Fibroblast of lung (primary cell): ENCODE data around the gene CUTA. TPM values are rescaled to one million over a fixed set of nuclear protein-coding genes. Genes with fewer than 3 reads are reported as not detected.

ENCODE experiments used
- DNase-seq, 2 donors: peaks; one replicate each; pipeline versions ENCODE4 v3.0.0 to v3.0.0-alpha.2; 2010; ENCODE audit warnings: low read depth in 2 of 2
- H2AFZ ChIP-seq: 2 replicates; pipeline ENCODE4 v1.5.1; 2012; ENCODE audit warnings: low read length, control low read depth, inconsistent platforms
- H3K27ac ChIP-seq: 2 replicates; pipeline ENCODE4 v1.5.1; 2011; ENCODE audit warnings: low read length, control low read depth; ENCODE audit not compliant: insufficient read depth
- H3K27me3 ChIP-seq: 2 replicates; pipeline ENCODE4 v1.5.1; 2011; ENCODE audit warnings: mild to moderate bottlenecking, low read length; ENCODE audit not compliant: control insufficient read depth, insufficient read depth
- H3K36me3 ChIP-seq: 2 replicates; pipeline ENCODE4 v1.5.1; 2011; ENCODE audit warnings: low read length; ENCODE audit not compliant: control insufficient read depth, insufficient read depth
- H3K4me1 ChIP-seq: 2 replicates; pipeline ENCODE4 v1.5.1; 2011; ENCODE audit warnings: low read length; ENCODE audit not compliant: control insufficient read depth, insufficient read depth; ENCODE audit errors: extremely low read depth
- H3K4me2 ChIP-seq: 2 replicates; pipeline ENCODE4 v1.5.1; 2011; ENCODE audit warnings: low read length, control low read depth; ENCODE audit not compliant: insufficient read depth; ENCODE audit errors: extremely low read depth
- H3K4me3 ChIP-seq, 4 experiments: fragments of 200-600 bp in 1 of 4; sonication (generic) in 1 of 4; replicated peaks in 1 of 4; 2 replicates each; pipeline ENCODE4 v1.5.1; 2011 to 2016; ENCODE audit warnings: low read length in 4 of 4, low read depth in 3 of 4, mild to moderate bottlenecking in 3 of 4, control low read depth in 2 of 4, inconsistent platforms in 1 of 4, mixed read lengths in 1 of 4; ENCODE audit not compliant: insufficient read depth in 1 of 4; ENCODE audit errors: control extremely low read depth in 1 of 4
- H3K79me2 ChIP-seq: 2 replicates; pipeline ENCODE4 v1.5.1; 2012; ENCODE audit warnings: mild to moderate bottlenecking, low read length, inconsistent platforms; ENCODE audit not compliant: control insufficient read depth, insufficient read depth
- H3K9ac ChIP-seq: 2 replicates; pipeline ENCODE4 v1.5.1; 2011; ENCODE audit warnings: mild to moderate bottlenecking, low read length, control low read depth; ENCODE audit not compliant: insufficient read depth
- H3K9me3 ChIP-seq: 2 replicates; pipeline ENCODE4 v1.5.1; 2012; ENCODE audit warnings: low read depth, low read length; ENCODE audit not compliant: control insufficient read depth, insufficient read depth
- H4K20me1 ChIP-seq: 2 replicates; pipeline ENCODE4 v1.5.1; 2011; ENCODE audit warnings: low read length; ENCODE audit not compliant: control insufficient read depth, insufficient read depth; ENCODE audit errors: extremely low read depth
- CTCF ChIP-seq, 2 donors: IDR thresholded peaks in 1 of 2; conservative IDR thresholded peaks in 1 of 2; 1 replicate in 1 of 2; 2 replicates in 1 of 2; pipeline ENCODE4 v1.5.1; 2011 to 2012; ENCODE audit warnings: low read length in 2 of 2, control low read depth in 1 of 2, inconsistent platforms in 1 of 2, low read depth in 1 of 2, mild to moderate bottlenecking in 1 of 2
- EZH2 ChIP-seq: IDR thresholded peaks from 2 replicates; pipeline ENCODE4 v1.5.1; 2012; ENCODE audit warnings: low read length, control low read depth, mild to moderate bottlenecking; ENCODE audit errors: missing control alignments
- polyA plus RNA-seq, 2 donors: library from polyadenylated mRNA; depleted of rRNA in 1 of 2; stranded (reverse) in 1 of 2; unstranded in 1 of 2; fragments of >200 nt; gene quantifications; 2 replicates each; pipeline ENCODE4 v1.2.1, GENCODE V29; 2011 to 2012; ENCODE audit warnings: missing spikeins in 1 of 2
- total RNA-seq: library from RNA; depleted of rRNA; stranded (reverse); fragments of >200 nt; gene quantifications from 2 replicates; pipeline ENCODE4 v1.2.1, GENCODE V29; 2014

CUTA gene
- total and polyA plus RNA-seq, 2 donors (not counting 1 experiment from before 2014, with no cell fraction given): 127 to 264 TPM

GRCh38 chr6:33418690-33419291 is 884 bp upstream of the CUTA start:
- H3K4me2 ChIP-seq: peak overlapping the region; percentile 94
- peaks cover 9% of the 10 kb centered on the region for H3K36me3 ChIP-seq
- H3K27me3 ChIP-seq: no peaks in the 10 kb centered on the region
- peak overlapping the region; percentile 25 to 53 (median 40) for H3K4me3 ChIP-seq
- peak overlapping the region; percentile 100 for H3K27ac ChIP-seq
- no peaks in the 10 kb centered on the region for H4K20me1 ChIP-seq
- H3K9ac ChIP-seq: peak overlapping the region; percentile 75
- H3K9me3 ChIP-seq: no peaks in the 10 kb centered on the region
- H3K4me1 ChIP-seq: peaks cover 24% of the 10 kb centered on the region
- H2AFZ ChIP-seq: peak overlapping the region; percentile 54
- peak in 1 of 2 donors; percentile 36 for DNase-seq
- no peak for TF ChIP-seq CTCF (conservative IDR thresholded peaks at IDR 0.05 in 1 of 2, IDR thresholded peaks at IDR 0.05 in 1 of 2; ENCODE audit: low read depth in 1 of 2, low read length in 2 of 2)
- TF ChIP-seq EZH2: no peak
- peaks cover 43% of the 10 kb centered on the region for H3K79me2 ChIP-seq

GRCh38 chr6:33417128-33417902 is 592 bp downstream of the CUTA start:
- H4K20me1 ChIP-seq: no peaks in the 10 kb centered on the region

More at GRCh38 chr6:33417128-33417902, 592 bp downstream of the CUTA start:
- Histone ChIP-seq H3K4me1 (peaks cover 24% of the 10 kb centered on the region), H3K36me3 (peaks cover 7% of the 10 kb centered on the region), H3K27me3 (no peaks in the 10 kb centered on the region), H3K4me2 (peak overlapping the region; percentile 85), H3K9ac (peak overlapping the region; percentile 93), H3K27ac (peak overlapping the region; percentile 100), H2AFZ (no peak overlapping the region), H3K9me3 (no peaks in the 10 kb centered on the region), H3K4me3 (peak overlapping the region; percentile 77 to 95 (median 83)), H3K79me2 (peaks cover 55% of the 10 kb centered on the region)
- DNase-seq: peak; percentile 72 to 89
- TF ChIP-seq EZH2 (no peak), CTCF (conservative IDR thresholded peaks at IDR 0.05 in 1 of 2, IDR thresholded peaks at IDR 0.05 in 1 of 2; ENCODE audit: low read depth in 1 of 2, low read length in 2 of 2) (no peak)
